ENCODE results near the gene TMEM202.
"Not testable (repeated sequence)": the region's sequence is repeated elsewhere in the genome, so short reads cannot be mapped to it uniquely, and the experiment has no call there.

TMEM202 gene, protein sequence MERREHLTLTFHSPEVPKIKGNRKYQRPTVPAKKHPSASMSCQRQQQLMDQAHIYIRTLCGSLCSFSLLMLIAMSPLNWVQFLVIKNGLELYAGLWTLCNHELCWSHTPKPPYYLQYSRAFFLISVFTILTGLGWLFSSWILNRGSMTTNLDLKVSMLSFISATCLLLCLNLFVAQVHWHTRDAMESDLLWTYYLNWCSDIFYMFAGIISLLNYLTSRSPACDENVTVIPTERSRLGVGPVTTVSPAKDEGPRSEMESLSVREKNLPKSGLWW

DNA sequence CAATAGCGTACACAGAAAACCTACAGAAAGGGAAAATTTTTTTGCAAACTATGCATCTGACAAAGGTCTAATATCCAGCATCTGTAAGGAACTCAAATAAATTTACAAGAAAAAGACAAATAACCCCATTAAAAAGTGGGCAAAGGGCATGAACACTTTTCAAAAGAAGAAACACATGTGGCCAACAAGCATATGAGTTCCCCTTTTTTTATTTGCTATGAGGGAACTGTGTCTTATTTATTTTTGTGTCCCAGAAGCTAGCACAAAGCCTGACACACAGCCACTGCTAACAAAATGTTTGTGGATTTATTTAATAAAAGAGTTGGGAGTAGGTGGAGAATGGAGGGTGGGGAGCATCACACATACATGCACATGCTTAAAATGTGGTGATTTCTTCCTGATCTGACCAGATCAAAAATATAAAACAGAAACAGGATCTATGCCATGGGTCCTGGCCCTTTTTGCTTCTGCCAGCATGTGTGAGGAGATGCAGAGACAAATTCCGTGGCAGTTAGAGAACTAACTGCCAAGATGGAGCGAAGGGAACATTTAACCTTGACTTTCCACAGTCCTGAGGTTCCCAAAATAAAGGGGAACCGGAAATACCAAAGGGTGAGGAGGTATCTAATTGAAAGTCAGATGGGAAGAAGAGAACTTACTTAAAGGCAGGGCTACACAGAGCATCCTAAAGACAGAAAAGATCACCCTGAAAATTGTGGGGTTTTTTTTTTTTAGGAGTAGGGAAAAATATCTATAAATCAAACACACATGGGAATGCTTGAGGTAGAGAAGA lies at the start of gene TMEM202:
Gene TMEM202, plus strand, starts transcription at position 510 of the 793 bp plus-strand sequence. Its CDS starts 22 bp downstream, at position 532.
- FAIRE-seq: no peak
- DNase-seq (ENCODE audit: extremely low spot score, insufficient read length, low read depth): no peak

DNA sequence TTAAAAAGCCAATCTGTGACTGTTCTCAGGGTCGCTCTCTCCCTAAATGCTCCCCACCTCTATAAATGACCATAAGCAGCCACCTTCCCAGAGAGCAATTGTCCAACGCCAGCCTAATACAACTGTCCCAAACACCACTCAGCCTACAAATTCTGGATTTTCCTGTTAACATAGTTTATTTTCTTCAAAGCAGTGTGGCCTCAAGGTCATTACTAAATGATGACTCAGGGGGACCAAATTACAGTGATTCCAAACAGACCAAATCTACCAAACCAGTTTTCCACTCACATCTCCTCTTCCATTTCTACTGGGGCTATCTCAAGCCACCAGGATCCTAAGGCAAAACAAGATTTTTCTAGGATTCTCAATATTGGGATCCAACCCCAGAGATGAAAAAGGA lies 44.8 kb upstream of the TMEM202 start:
- no peak for FAIRE-seq
- no peak for DNase-seq (ENCODE audit: extremely low spot score, insufficient read length, low read depth)

DNA sequence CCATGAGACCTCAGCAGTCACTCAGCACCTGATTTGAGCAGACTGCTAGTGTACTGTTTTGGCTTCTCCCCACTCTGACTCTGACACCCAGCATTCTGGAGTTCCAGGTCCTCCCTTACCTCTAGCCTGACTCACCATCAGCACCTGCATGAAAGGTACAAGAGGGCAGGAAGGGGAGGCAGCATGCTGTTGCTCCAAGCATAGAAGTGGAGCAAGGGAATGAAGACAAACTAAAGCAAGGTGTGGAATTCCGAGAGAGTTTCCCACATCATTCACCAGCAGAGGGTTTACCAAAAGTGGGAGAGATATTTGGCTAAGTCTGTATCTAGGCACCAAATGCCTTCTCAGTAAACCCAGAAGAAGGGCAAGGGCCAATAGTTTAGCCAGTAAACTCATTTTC lies 43.6 kb upstream of the TMEM202 start:
- DNase-seq (ENCODE audit: extremely low spot score, insufficient read length, low read depth) (no peak), FAIRE-seq (no peak)

DNA sequence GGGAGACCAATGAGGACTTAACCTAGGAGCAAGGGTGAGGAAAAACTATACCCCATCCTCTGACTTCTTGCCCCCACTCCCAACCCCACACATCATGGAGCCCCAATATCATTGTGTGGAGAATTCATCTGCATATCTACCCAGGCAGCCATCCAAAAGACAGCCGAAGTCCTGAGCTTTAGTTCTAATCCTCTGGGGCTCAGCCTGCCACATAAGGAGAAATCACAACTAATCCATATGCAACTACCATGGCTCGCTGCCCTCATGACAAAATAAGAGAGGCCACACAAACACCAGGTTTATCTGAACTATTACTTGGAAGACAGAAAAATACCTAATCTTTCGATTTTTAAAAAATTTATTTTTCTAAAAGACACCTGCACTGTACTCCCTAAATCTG lies 40.0 kb upstream of the TMEM202 start:
- no peak for FAIRE-seq
- no peak for DNase-seq (ENCODE audit: extremely low spot score, insufficient read length, low read depth)

DNA sequence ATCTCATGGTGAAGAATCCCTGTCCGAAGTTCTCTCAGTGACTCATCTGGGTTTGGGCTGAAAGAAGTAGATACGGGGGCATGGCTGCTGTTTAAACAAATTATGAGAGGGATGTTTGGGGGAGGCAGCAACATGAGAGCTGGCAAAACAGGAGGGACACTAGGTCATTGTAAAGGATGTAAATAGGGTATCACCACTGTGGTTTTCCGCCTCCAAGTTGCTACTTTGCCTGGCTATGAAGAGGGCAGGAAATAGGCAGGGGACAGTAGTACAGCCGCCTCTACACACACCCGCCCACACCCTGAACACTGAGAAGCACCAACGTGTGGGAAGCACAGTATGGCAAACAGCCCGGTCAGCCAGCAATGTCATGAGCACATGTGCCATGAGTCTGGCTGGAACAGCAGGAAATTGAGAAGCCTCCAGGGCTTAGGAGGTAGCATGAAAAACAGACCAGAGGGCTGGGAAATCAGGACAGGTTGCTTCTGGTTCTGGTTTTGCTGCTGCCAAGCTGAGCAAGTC lies 39.4 kb upstream of the TMEM202 start:
- FAIRE-seq: peak; percentile 83
- DNase-seq (ENCODE audit: extremely low spot score, insufficient read length, low read depth): no peak

DNA sequence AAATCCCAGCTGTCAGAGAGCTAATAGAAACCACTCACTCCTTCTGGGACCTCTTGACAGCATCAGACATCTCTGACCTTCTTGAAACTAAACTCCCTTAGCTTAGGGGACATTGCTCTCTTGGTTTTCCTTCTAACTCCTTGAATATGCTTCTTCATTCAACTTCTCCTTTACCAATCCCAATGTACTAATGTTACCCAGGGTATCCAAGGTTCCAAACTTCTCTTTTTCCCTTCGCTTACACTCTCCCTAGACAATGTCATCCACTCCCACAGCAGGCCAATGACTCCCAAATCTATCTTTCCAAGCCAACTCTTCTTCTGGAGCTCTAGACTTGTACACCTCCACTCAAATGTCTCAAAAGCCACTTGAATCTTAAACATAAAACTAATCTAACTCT lies 36.9 kb upstream of the TMEM202 start:
- no peak for FAIRE-seq
- no peak for DNase-seq (ENCODE audit: extremely low spot score, insufficient read length, low read depth)

DNA sequence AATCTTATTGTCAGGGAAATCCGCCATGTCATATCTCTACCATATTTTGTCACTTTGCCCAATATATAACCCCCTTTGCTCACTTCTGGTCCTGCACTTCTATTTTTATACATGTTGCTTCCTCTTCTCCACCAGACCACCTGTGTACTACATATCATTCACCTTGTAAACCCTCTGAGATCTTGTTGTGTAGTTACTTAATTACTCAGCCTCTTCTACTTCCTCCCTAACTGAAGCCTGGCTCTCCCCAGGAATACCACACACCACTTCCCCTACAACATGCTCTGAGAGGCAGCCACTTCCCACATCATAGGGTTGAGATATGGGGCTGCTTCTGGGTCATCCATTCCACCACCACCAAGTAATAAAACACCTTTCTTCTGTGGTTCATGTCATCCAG lies 32.3 kb upstream of the TMEM202 start:
- peak; percentile 62 for DNase-seq (ENCODE audit: extremely low spot score, insufficient read length, low read depth)
- FAIRE-seq: peak; percentile 94

DNA sequence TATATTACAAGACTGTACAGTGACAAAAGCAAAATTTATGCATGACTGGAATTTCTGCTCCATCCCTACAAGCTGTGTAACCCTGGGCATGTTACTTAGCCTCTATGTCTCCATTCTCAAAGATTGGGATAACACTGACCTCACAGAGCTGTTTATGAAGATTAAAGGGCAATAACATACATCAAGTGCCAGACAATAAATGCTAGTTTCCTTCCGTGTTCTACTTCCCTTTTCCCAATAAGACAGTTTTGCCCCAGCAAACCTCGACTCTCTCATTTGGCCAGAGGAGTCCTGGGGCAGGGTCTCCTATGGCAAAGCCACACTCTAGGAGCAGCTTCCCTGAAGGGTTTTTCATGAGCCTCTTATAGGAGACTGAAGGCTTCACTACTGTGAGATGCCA lies 29.8 kb upstream of the TMEM202 start:
- no peak for DNase-seq (ENCODE audit: extremely low spot score, insufficient read length, low read depth)
- FAIRE-seq: no peak

DNA sequence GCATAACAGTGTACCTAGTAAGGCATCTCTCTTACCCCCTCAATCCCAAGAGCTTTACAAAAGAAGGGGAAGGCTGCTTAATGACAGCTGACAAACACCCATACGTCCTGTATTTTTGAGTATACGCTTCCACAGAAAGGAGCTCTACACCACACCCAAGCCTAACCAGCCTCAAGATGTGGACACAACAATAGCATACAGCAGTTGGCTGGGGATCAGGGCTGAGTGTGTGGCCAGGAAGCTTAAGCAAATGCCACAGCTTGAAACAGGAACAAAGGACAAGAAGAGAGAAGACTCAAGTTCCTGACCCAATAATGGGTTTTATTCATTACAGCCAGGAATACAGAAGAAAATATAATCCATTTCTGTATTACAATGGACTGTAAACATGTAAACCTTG lies 29.2 kb upstream of the TMEM202 start:
- DNase-seq (ENCODE audit: extremely low spot score, insufficient read length, low read depth) (no peak), FAIRE-seq (no peak)

DNA sequence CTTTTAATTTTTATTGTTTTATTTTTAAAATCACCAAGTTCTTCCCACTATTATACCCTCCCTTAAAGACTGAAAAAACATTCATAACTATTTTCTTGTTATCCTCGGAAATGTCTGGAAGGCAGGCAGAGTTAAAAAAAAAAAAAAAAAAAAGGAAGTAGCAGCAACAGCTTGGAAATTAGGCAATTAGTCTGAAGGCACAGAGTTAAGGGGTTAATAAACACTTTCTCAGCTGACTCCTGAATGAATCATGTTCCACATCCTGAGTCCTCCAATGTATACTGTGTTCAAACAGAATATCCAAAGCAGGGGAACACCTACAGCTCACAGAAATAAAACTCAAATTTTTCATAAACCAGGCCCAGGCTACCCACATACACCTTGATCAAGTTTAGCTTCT lies 28.1 kb upstream of the TMEM202 start:
- no peak for FAIRE-seq
- DNase-seq (ENCODE audit: extremely low spot score, insufficient read length, low read depth): no peak

DNA sequence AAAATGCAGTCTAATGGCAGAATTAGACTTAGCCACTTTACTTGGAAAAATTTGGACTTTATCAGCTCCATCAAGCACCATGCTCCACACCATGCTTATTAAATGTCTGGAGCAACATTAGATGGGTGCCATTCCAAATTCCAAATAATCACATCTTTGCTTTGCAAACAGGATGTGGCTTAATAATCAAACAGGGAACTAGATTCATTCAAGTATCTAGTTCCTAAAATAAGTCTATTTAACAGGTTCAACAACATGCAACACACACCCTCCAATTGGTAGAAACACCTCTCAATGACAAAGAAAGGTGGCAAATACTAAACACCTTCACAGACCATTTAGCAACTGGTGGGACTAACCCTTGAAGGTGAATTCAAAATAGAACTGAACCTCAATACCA lies 25.7 kb upstream of the TMEM202 start:
- FAIRE-seq (no peak), DNase-seq (ENCODE audit: extremely low spot score, insufficient read length, low read depth) (no peak)

DNA sequence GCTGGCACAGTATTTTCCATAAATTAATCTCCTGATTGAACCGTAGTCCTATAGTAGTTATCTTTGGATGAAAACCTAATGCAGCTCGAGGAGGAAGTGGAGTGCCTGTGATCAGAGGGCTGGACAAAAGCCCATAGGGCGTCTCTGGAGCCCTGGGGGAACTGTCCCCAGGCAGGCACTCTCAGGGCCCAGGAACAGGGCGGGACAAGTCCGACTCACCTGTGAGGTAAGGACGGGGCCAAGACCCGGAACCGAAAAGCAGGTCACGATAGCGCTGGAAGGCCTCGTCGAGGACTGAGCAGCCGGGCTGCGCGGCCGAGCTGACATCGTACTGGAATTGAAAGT lies 22.6 kb upstream of the TMEM202 start:
- DNase-seq (ENCODE audit: extremely low spot score, insufficient read length, low read depth) (no peak), FAIRE-seq (no peak)

DNA sequence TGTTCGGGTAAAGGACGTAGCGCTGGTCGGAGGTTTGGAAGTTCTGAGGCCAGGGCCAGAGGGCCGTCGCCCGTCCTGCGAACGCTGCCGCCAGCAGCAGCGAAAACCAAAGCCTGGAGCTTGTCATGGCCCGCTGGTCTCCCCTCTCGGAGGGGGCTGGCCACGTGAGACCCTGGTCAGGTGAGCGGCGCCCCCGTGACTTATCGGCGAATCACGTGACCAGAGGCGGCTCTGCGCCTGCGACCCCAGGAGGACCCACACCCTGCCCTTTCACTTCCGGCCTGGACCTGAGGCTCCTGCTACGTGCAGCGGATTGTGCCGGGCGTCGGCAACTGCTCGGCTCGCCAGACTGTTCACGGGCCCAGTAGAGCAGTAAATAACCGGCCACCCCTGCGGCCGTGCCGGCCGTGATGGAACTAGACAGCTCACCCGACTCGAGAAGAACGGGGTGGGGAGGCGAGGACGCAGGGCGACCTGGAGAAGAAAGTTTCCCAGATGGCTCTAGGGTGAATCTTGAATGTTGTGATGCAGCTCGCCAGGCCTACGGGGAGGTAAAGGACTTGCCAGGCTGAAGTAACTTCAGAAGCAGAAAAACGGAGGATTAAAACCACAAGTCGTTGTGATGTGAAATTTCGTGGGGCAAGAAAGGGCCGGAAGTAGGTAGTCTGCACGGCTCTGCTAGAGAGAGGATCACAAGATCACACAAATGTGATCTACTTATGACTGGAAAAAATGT lies 22.1 kb upstream of the TMEM202 start, which contains the start of gene HEXA:
Gene HEXA, minus strand, starts transcription at position 169 of the 736 bp plus-strand sequence. Its CDS starts 42 bp downstream, at position 127.
- FAIRE-seq (peak; percentile 93), DNase-seq (ENCODE audit: extremely low spot score, insufficient read length, low read depth) (peak; percentile 89)

DNA sequence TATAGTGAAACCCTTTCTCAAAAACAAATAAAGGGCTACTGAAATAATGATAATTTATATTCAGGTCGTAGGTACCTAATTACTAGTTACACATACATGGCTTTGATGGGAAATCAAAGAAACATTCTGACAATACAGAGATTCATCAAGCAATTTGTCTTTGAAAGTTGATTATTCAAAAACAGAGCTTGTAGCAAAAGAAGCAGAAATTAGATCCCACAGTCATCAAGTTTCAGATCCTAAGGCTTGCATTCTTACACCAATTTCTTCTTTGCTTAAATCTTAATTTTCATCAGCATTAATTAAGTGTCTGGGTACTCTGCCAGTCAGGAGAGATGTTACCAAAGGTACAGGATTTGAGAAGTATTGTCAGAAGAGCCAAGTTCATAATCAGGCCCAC lies 20.8 kb upstream of the TMEM202 start:
- DNase-seq (ENCODE audit: extremely low spot score, insufficient read length, low read depth): no peak
- FAIRE-seq: no peak

DNA sequence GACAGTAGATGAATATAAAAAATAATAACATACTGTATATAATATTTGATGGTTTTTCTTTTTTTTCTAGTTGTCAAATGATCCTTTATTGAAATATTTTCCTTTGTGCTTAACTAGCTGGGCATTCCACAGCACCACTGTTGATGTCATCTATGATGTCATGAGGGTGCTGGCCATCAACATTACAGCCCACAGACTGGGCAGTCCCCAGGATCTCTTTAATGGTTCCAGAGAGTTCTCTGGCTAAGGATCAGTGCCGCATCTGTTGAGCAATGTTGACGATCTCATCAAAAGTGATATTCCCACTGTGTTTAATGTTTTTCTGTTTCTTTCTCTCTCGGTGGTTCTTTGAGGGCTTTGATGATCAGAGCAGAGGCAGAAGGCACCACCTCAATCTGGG lies 19.0 kb upstream of the TMEM202 start:
- DNase-seq (ENCODE audit: extremely low spot score, insufficient read length, low read depth); FAIRE-seq: not testable (repeated sequence)

DNA sequence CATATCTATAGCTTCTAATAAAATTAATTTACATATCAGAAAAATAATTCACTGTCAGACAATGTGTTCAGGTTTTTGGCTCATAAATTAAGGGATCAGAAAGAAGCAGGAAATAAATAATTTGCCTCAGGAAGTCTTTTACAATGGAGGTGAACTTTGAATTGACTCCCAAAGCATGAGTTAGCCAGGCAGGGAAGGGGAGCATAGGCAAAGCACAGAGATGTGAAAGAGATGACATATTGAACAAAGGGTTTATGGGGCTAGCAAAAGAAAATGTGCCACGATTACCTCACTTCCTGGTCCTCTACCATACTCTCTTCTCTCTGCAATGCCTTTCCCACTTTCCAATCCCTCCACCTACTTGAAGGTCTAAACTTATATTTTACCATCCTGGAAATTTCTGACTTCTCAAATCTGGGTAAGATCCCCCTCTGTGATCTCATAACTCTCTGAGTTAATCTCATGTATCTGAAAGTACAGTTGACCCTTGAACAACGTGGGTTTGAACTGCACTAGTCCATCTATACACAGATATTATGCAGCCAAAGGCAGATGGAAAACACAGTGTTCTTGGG lies 18.2 kb upstream of the TMEM202 start:
- DNase-seq (ENCODE audit: extremely low spot score, insufficient read length, low read depth): no peak
- FAIRE-seq: no peak

DNA sequence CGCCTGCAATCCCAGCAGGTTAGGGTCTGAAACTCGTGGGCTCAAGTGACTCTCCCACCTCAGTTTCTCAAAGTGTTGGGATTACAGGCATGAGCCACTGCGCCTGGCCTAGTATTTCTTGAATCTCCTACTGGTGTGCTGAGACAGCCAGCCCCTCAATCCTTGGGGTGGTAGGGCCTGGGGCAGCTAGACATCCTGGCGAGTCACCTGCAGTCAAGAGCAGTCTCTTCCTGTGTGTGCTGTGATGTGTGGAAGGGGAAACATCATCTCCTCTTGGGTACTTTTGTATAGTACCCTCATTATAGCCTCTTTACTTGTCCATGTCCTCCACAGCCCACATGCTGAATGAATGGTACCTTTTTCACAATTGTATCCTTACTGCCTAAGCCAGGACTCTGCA lies 17.4 kb upstream of the TMEM202 start:
- FAIRE-seq (no peak), DNase-seq (ENCODE audit: extremely low spot score, insufficient read length, low read depth) (no peak)

DNA sequence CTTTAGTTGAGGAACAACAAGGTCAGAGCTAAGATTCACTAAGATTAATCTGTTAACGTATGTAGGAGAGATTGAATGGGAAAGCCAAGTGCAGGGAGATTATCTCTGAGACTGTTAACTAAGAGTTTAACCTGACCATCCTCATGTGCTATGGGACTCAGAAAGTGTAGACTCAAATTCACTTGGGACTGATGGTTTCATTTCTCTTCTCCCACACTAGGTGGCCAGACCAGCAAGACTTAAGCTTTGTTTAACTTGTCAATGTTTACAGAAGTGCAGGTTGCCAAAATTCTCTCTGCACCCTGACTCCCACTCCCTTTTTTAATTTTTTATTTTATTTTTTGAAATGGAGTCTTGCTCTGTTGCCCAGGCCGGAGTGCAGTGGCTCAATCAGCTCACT lies 16.0 kb upstream of the TMEM202 start:
- DNase-seq (ENCODE audit: extremely low spot score, insufficient read length, low read depth) (no peak), FAIRE-seq (no peak)

DNA sequence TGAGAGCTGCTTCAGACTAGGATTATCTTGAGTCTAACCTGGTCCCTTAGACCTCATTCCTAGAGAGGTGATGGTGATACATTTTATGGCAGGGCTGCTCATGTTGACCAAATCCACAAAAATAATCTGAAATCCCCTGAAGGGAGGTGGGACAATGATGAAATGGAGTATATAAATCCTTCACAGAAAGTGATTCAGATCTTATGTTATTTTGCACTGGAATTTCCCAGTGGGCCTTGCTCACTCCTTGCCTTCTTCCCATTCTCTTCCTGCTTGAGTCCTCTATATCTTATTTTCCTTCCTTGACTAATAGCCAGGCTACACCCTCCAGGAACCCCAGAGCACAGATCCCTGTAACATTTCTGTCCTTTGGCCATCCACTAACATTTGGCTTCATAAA lies 10.4 kb upstream of the TMEM202 start:
- no peak for DNase-seq (ENCODE audit: extremely low spot score, insufficient read length, low read depth)

DNA sequence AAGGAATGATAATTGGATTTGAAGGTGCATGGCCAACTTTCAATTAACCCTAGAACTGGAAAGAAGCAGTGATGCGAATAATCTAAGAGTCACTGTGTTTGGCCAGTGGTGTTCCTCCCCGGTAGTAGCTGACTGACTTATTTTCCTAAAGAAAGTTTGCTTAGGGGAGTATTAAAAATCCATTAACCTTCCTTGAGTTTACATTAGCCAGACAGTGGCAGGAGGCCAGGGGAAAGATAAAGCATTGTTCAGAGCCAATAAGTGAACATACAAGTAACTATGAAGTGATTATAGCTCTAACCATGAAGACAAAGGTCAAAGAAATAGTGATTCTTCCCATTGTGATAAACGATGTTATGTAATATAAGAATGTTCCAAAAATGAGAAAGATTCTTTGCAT lies 8.9 kb upstream of the TMEM202 start:
- FAIRE-seq: no peak
- no peak for DNase-seq (ENCODE audit: extremely low spot score, insufficient read length, low read depth)

More for the DNA sequence above, 10.4 kb upstream of the TMEM202 start:
- FAIRE-seq: no peak
